GM19463 (cell line): Measurements from ENCODE around the gene CYP4F12.

Source experiments
- ATAC-seq: cut with Tn5 transposase; IDR thresholded peaks from one replicate; pipeline ENCODE4 v1.9.1; 2021; ENCODE audit warnings: mild to moderate bottlenecking, moderate library complexity; ENCODE audit not compliant: unreplicated experiment

CYP4F12 gene

DNA sequence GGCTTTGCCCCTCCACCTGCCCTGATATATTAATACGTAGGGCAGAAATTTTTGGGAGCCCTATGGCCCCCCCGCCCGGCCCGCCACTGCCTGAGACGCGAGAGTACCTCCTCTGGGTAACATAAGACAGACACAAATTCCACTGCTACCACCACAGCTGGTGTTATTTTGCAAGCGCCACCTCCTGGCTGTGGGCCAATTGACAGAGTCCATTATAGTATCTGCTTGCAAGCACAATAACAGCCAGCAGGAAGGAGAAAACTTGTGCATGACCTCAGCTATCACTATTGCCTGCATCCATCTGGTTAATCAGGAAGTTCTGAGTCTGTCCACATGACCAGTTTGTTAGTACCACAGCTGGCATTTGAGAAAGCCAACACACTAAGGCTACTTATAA, 29.6 kb downstream of the CYP4F12 start:
- no peak for ATAC-seq

DNA sequence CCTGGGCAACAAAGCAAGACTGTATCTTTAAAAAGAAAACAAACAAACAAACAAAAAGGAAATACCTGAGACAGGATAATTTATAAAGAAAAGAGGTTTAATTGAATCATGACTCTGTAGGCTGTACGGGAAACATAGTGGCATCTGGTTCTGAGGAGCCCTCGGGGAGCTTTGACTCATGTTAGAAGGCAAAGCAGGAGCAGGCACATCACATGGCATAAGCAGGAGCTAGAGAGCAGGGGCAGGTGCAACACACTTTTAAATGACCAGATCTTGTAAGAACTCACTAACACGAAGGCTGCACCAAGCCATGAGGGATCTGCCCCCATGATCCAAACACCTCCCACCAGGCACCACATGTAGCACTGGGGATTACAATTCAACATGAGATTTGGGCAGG, 41.8 kb downstream of the CYP4F12 start:
- ATAC-seq, result no peak

DNA sequence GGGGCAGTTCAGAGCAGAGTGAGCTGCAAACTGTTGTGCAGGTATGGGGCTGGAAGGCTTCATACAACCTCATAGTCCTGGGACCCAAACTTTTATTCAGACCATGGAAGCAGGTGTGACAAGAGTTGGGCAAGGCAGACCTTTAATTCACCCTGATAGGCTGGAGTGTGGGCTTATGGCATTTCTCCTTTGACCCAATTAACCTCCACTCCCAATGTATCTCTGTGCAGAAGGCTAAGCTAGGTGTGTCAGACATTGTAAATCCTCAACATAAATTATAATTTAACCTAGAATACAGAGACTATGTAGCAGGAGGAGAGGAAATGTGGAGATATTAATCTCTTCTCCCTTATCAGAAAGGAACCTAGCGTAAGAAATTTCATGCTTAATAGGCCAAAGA, 42.8 kb downstream of the CYP4F12 start:
- no peak for ATAC-seq

DNA sequence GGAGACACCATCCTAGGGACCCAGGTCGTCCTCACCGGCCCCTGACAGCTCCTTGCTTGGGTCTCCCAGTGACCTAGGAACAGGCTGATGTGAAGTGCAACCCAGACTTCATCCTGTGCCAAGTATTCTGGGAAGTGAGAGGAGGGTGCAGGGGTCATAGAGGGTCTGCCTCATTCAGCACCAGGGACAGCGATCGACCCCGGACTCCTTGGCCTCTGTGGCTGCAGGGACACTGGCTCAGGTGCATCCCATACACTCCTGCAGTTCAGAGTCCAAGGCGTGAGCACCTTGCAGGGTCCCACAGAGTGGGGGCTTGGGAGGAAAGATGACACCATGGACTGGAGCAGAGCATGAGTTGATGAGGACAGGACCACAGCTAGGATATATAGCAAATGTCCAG, 44.9 kb downstream of the CYP4F12 start:
- no peak for ATAC-seq

DNA sequence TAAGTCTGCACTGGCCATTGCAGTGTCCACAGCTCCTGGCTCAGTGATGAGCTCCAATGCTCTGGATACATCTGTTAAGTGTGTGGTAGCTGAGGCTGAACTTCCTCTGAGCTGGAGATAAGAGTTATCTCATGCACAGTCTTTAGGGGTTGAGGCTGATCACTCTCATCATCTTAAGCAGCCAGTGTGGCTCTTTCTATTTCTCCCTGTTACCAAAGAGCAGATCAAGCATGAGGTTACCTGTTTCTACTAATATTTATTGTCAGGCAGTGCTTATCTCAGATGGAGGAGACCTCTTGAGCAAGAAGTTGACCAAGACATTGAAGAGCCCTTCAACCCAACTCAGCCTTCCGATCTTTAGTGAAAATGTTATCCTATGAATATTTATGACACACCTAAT, 48.4 kb downstream of the CYP4F12 start:
- ATAC-seq, result no peak

DNA sequence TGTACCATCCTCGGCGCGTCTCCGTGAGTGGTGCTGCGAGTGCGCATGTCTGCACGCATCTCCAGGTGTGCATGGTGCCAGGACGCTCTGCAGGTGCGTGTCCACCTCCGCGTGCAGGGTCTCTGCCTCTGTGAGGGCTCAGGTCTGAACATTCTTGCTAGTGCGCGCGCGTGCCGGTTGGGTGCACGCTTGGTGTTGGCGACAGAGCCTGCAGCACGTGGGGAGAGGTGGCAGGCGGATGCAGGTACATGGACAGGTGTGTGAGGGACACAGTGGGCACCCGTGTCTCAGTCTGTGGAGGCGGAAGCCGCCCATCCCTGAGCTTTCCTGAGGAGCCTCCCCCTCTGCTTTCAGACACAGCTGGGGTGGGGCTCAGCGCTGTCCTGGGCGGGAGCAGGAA, 50.1 kb downstream of the CYP4F12 start:
- no peak for ATAC-seq

DNA sequence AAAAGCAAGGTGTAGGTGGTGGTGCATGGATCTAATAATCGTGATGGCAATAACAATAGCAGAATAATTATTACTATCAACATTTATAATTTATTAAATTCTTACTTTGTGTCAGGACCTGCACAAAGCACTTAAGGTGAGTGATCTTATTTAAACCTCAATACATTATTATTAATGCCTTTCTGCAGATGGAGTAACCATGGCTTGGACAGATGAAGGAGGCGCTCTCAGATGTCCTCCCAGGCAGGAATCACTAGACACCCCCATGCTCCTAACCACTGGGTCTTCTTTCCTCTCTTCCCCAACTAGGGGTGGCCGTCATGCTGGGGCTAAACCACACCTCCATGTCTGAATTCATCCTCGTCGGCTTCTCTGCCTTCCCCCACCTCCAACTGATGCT, 54.8 kb downstream of the CYP4F12 start, which contains the start of gene OR10H2:
TSS of gene OR10H2 (plus strand) at position 301 of the 400 bp plus-strand sequence. CDS start at position 321, 20 bp downstream.
- ATAC-seq, result no peak

DNA sequence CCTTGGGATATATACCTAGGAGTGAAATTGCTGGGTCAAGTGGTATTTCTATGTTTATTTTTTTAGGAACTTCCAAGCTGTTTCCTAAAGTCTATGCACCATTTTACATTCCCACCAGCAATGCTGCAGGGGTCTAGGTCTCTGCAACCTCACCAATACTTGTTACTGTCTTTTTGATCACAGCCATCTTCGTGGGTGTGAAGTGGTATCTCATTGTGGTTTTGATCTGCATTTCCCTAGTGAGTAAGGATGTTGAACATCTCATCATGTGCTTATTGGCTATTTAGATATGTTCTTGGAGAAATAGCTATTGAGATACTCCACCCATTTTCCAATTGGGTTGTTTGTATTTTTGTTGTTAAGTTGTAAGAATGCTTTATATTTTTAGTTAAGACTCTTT, 57.7 kb downstream of the CYP4F12 start:
- ATAC-seq, result no peak

DNA sequence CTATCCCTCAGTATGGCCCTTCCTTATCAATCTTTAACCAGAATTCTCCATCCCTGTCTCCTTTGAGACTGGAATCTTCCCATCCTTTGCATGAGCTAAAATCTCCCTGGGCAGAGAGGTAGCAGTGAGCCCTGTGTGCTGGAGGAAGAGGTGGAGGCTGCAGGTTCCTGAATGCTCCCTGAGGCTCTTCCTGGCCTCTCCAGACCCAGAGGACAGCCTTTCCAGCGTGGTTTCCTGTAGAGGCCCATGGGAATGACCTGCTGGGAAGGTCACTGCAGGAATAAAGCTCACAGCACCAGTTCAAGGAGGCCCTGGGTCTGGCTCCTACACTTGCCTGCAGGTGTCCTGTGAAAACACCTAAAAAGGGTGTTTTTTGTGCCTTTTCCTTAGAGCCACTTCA, 59.5 kb downstream of the CYP4F12 start:
- no peak for ATAC-seq

DNA sequence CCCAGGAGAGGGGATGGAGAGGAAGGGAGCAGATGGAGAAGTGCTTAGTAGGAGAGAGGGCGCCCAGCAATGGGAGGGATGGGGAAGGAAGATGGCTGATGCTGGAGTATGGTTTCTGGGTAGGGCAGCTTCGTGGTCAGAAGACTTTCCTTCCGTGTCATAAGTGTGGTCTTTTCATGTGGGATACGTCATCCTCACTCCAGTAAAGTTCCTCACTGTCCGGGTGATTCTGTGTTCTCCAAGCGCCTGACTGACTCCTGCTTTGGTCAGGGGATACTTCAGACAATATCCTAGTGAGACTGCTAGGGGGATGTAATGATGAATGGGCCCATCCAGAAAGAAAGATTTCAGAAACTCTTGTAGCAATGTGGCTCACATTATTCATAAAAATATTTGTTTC, 61.0 kb downstream of the CYP4F12 start:
- no peak for ATAC-seq

DNA sequence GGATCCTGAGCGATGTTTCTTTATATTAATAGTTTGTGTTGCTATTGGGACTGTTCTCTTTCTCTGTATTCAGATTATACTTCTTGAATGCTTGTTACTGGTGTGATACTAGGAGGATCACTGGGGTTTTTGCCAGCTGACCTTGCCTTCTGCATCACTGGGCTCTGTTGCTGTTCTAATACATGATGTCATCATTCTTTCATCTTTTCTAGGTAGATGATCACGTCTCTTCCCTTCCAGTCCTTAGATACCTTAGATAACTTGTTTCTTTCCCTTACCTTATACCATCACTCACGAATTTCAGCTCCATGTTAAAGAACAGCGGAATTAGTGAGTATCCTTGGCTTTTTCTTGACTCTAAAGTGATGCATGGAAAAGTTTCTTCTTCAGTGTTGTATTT, 64.8 kb downstream of the CYP4F12 start, which contains the start of gene OR10H3:
TSS of gene OR10H3 (plus strand) at position 264 of the 400 bp plus-strand sequence. CDS start 3,408 bp downstream, outside the sequence.
- no peak for ATAC-seq

DNA sequence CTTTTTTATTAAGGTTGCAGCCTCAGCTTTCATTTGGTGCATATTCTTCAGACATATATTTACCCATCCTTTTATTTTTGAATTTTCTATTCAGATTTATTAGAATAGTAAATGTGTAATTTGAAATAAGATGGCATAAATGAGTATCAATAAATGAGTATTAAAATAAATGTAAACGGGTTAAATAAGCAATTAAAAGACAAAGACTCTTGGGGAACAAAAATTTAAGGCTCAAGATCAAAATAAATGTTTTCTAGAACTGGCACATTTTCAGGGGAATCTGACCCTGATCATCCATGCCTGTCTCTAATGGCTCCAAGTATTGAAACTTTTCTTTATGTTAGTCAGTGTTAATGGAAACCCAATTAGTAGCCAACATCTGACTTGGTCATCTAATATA, 67.9 kb downstream of the CYP4F12 start:
- ATAC-seq, result no peak
